ENCODE data around the gene CYLD. TPM values are rescaled to one million over a fixed set of nuclear protein-coding genes. Genes with fewer than 3 reads are reported as not detected.

CYLD gene
- total RNA-seq, 1 donor from 2014 or later: 30.7 TPM

DNA sequence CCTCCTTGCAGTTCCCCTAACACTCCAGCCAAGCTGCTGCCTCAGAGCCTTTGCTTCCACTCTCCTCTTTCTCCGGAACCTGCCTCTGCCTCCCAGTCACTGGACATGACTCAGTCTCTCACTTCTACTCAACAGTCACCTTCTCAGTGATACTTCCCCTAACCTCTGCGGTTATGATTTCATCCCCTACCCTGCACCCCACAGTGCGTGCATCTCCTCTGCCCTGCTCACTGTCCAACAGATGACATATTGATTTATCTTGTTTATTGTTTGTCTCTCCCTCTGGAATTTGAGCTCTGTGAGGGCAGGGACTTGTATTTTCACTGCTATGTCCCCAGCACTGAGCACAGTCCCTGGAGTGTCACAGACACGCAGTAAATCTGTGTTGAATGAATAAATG, 100.7 kb downstream of the CYLD start:
- H3K9me3 Mint-ChIP-seq (ENCODE audit: unreplicated experiment): no peaks in the 10 kb centered on the region
- TF ChIP-seq, protein P1, sequence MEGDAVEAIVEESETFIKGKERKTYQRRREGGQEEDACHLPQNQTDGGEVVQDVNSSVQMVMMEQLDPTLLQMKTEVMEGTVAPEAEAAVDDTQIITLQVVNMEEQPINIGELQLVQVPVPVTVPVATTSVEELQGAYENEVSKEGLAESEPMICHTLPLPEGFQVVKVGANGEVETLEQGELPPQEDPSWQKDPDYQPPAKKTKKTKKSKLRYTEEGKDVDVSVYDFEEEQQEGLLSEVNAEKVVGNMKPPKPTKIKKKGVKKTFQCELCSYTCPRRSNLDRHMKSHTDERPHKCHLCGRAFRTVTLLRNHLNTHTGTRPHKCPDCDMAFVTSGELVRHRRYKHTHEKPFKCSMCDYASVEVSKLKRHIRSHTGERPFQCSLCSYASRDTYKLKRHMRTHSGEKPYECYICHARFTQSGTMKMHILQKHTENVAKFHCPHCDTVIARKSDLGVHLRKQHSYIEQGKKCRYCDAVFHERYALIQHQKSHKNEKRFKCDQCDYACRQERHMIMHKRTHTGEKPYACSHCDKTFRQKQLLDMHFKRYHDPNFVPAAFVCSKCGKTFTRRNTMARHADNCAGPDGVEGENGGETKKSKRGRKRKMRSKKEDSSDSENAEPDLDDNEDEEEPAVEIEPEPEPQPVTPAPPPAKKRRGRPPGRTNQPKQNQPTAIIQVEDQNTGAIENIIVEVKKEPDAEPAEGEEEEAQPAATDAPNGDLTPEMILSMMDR (IDR thresholded peaks at IDR 0.05; ENCODE audit: unreplicated experiment): no peak
- peaks cover 14% of the 10 kb centered on the region for H3K4me1 Mint-ChIP-seq (ENCODE audit: unreplicated experiment)
- no peaks in the 10 kb centered on the region for H3K36me3 Mint-ChIP-seq (ENCODE audit: low read depth, unreplicated experiment)
- no peaks in the 10 kb centered on the region for H3K27me3 Mint-ChIP-seq (ENCODE audit: unreplicated experiment)
- H3K27ac Mint-ChIP-seq (ENCODE audit: unreplicated experiment): no peak overlapping the region
- no peak for DNase-seq (ENCODE audit: low spot score)
- H3K4me3 Mint-ChIP-seq (ENCODE audit: unreplicated experiment): no peak overlapping the region

DNA sequence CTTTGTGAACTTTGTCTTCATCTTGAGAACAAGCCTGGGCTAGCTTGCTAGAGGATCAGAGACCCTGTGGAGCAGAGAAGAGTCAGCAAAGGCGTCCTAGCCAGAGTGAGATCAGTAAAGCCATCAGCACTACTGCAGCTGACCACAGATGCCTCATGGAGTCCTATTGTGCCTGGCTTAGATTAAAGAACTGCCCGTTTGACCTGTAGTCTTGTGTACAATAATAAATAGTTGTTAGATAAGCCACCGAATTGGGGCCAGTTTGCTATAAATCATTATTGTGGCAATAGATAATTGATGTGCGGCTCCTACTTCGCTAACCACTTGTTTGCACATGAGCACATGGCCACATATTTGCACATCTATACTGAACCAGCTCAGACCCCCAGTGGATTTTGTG, 103.0 kb downstream of the CYLD start:
- H3K9me3 Mint-ChIP-seq (ENCODE audit: unreplicated experiment): no peaks in the 10 kb centered on the region
- H3K27me3 Mint-ChIP-seq (ENCODE audit: unreplicated experiment): no peaks in the 10 kb centered on the region
- TF ChIP-seq, protein P1 (IDR thresholded peaks at IDR 0.05; ENCODE audit: unreplicated experiment): no peak
- H3K27ac Mint-ChIP-seq (ENCODE audit: unreplicated experiment): no peak overlapping the region
- DNase-seq (ENCODE audit: low spot score): no peak
- no peaks in the 10 kb centered on the region for H3K36me3 Mint-ChIP-seq (ENCODE audit: low read depth, unreplicated experiment)
- H3K4me3 Mint-ChIP-seq (ENCODE audit: unreplicated experiment): no peak overlapping the region
- H3K4me1 Mint-ChIP-seq (ENCODE audit: unreplicated experiment): peaks cover 13% of the 10 kb centered on the region

DNA sequence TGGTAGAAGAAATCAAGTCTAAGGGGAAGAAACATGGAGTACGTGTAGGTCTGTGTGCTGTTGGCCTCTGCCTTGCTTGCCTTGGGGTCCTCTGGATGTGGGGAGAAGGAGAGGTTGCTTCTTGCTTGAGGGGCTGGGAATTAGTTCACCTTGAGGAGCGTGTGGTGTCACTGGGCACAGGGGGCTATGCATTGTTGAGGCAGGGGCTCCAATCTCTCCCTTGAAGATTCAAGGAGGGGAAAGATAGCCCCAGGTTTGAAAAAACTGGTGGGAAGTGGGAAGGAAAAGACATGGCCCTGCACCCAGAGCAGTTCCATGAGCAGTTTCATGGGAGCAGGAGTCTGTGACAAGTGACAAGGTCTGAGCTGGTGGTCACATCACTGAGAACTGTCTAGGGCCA, 103.4 kb downstream of the CYLD start:
- H3K27me3 Mint-ChIP-seq (ENCODE audit: unreplicated experiment): no peaks in the 10 kb centered on the region

DNA sequence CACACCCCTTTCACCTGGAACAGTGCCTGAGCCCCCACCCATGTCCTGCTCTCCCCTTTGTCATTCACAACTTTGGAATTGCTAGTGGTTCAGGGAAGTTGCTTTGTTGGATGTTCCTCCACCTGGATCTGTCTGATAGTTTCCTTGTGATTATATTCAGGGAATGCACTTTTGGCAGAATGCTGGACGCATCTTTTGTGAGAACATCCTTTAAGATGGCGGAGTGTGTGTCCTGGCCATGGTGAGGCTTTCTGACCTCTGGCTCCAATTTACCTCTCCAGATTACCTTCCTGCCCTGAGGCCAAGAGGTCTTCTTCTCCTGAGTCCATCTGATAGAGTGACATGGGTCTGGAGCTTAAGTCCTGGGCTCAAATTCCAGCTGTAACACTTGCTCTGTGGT, 104.6 kb downstream of the CYLD start:
- TF ChIP-seq, protein P1 (IDR thresholded peaks at IDR 0.05; ENCODE audit: unreplicated experiment): no peak
- H3K27me3 Mint-ChIP-seq (ENCODE audit: unreplicated experiment): no peaks in the 10 kb centered on the region
- DNase-seq (ENCODE audit: low spot score): no peak
- H3K36me3 Mint-ChIP-seq (ENCODE audit: low read depth, unreplicated experiment): no peaks in the 10 kb centered on the region
- no peak overlapping the region for H3K27ac Mint-ChIP-seq (ENCODE audit: unreplicated experiment)
- no peaks in the 10 kb centered on the region for H3K9me3 Mint-ChIP-seq (ENCODE audit: unreplicated experiment)
- no peak overlapping the region for H3K4me3 Mint-ChIP-seq (ENCODE audit: unreplicated experiment)
- H3K4me1 Mint-ChIP-seq (ENCODE audit: unreplicated experiment): no peaks in the 10 kb centered on the region

More for the DNA sequence above, 103.4 kb downstream of the CYLD start:
- H3K4me1 Mint-ChIP-seq (ENCODE audit: unreplicated experiment): peaks cover 11% of the 10 kb centered on the region
- H3K27ac Mint-ChIP-seq (ENCODE audit: unreplicated experiment): no peak overlapping the region
- no peak overlapping the region for H3K4me3 Mint-ChIP-seq (ENCODE audit: unreplicated experiment)
- no peaks in the 10 kb centered on the region for H3K36me3 Mint-ChIP-seq (ENCODE audit: low read depth, unreplicated experiment)
- no peaks in the 10 kb centered on the region for H3K9me3 Mint-ChIP-seq (ENCODE audit: unreplicated experiment)
- TF ChIP-seq, protein P1 (IDR thresholded peaks at IDR 0.05; ENCODE audit: unreplicated experiment): no peak
- no peak for DNase-seq (ENCODE audit: low spot score)

DNA sequence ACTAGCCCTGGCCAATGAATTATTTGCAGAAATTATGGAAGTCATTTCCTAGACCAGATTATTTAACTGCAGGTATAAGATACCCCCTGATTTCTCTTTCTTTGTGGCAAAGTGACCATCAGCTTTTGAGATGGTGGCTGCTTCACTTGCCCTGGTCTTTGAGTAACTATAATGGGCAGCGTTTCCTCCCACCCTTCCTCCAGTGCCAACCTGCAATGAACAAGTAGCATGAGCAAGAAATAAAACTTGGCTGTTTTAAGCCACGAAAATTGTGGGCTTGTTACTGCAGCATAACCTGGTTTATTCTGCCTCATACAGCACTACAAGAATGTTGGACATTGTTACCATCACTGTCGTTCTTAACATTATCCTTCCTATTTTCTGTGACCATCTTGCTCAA, 105.3 kb downstream of the CYLD start:
- H3K27me3 Mint-ChIP-seq (ENCODE audit: unreplicated experiment): no peaks in the 10 kb centered on the region
- no peaks in the 10 kb centered on the region for H3K9me3 Mint-ChIP-seq (ENCODE audit: unreplicated experiment)
- DNase-seq (ENCODE audit: low spot score): no peak
- no peaks in the 10 kb centered on the region for H3K36me3 Mint-ChIP-seq (ENCODE audit: low read depth, unreplicated experiment)
- H3K4me1 Mint-ChIP-seq (ENCODE audit: unreplicated experiment): no peaks in the 10 kb centered on the region
- H3K4me3 Mint-ChIP-seq (ENCODE audit: unreplicated experiment): no peak overlapping the region
- TF ChIP-seq, protein P1 (IDR thresholded peaks at IDR 0.05; ENCODE audit: unreplicated experiment): no peak
- no peak overlapping the region for H3K27ac Mint-ChIP-seq (ENCODE audit: unreplicated experiment)
